DOHH2 (cell line): ENCODE measurements around the gene SORL1.

ENCODE experiments used
- H3F3A ChIP-seq: fragments of 200-600 bp; sonication (generic), shearing (Covaris generic); 2 replicates; pipeline ENCODE4 v1.6.0; 2016; ENCODE audit warnings: antibody characterized with exemption, mild to moderate bottlenecking; ENCODE audit not compliant: control insufficient read depth, insufficient read depth
- H3K27ac ChIP-seq: fragments of 200-600 bp; sonication (generic); 2 replicates; pipeline ENCODE4 v1.5.1; 2014; ENCODE audit warnings: low read depth, mild to moderate bottlenecking, low read length, moderate library complexity
- H3K27me3 ChIP-seq: fragments of 200-600 bp; sonication (generic); 2 replicates; pipeline ENCODE4 v1.6.1; 2014; ENCODE audit warnings: mild to moderate bottlenecking, low read length, mixed read lengths; ENCODE audit not compliant: control insufficient read depth
- H3K36me3 ChIP-seq: fragments of 200-600 bp; sonication (generic); 2 replicates; pipeline ENCODE4 v1.6.1; 2014; ENCODE audit warnings: mild to moderate bottlenecking, low read length, moderate library complexity, mixed read lengths; ENCODE audit not compliant: control insufficient read depth
- H3K4me1 ChIP-seq: fragments of 200-600 bp; sonication (generic); 2 replicates; pipeline ENCODE4 v1.6.1; 2014; ENCODE audit warnings: mild to moderate bottlenecking, low read length, mixed read lengths; ENCODE audit not compliant: control insufficient read depth
- H3K4me2 ChIP-seq: fragments of 200-600 bp; sonication (generic); 2 replicates; pipeline ENCODE4 v1.6.0; 2014; ENCODE audit warnings: mild to moderate bottlenecking, low read length, moderate library complexity
- H3K4me3 ChIP-seq: fragments of 200-600 bp; sonication (generic); 2 replicates; pipeline ENCODE4 v1.5.1; 2014; ENCODE audit warnings: mild to moderate bottlenecking, low read length, mixed read lengths
- H3K79me2 ChIP-seq: fragments of 200-600 bp; sonication (generic); 2 replicates; pipeline ENCODE4 v1.6.1; 2014; ENCODE audit warnings: mild to moderate bottlenecking, low read length, mixed read lengths; ENCODE audit not compliant: control insufficient read depth
- H3K9me2 ChIP-seq: fragments of 200-600 bp; sonication (generic); replicated peaks from 2 replicates; pipeline ENCODE4 v1.6.1; 2014; ENCODE audit warnings: mild to moderate bottlenecking, low read length, mixed read lengths; ENCODE audit not compliant: control insufficient read depth
- H3K9me3 ChIP-seq: fragments of 200-600 bp; sonication (generic); 2 replicates; pipeline ENCODE4 v1.6.1; 2014; ENCODE audit warnings: antibody characterized with exemption, low read length, mixed read lengths; ENCODE audit not compliant: control insufficient read depth, insufficient read depth
- H4K20me1 ChIP-seq: fragments of 200-600 bp; sonication (generic); 2 replicates; pipeline ENCODE4 v1.6.0; 2014; ENCODE audit warnings: low read depth, mild to moderate bottlenecking, antibody characterized with exemption, low read length, moderate library complexity; ENCODE audit not compliant: control insufficient read depth, insufficient read depth
- EZH2phosphoT487 ChIP-seq: fragments of 200-600 bp; sonication (generic); IDR thresholded peaks from 2 replicates; pipeline ENCODE4 v1.6.1; 2017; ENCODE audit warnings: borderline replicate concordance, mild to moderate bottlenecking, antibody characterized with exemption, low read length, moderate library complexity, mixed read lengths
- TF ChIP-seq, protein P1 (sequence below): fragments of 200-600 bp; sonication (generic); IDR thresholded peaks from one replicate; pipeline ENCODE4 v1.5.1; 2014; ENCODE audit warnings: antibody characterized with exemption, mild to moderate bottlenecking, low read depth, low read length; ENCODE audit not compliant: poor library complexity, severe bottlenecking

SORL1 gene

DNA sequence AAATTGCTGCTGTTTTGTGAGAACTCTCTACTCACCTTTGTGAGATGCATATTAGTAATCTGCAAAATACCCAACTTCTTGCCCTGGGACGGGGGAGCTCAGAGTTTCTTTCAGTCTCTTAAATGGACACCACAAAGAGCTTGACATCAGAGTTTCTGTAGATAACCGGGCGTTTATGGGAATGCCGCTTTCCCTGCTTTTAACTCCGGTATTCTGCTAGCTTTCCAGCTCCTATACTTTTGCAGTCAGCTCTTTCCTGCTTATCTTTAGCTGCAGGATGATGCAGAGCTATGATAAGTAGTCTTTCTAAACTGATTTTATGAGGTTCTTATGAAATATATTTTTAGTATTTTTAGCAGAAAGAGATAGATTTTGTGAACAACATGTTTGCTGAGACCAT lies 155.2 kb downstream of the SORL1 start:
- H3K4me1 ChIP-seq: no peaks in the 10 kb centered on the region
- no peak for TF ChIP-seq EZH2phosphoT487
- TF ChIP-seq, protein P1, sequence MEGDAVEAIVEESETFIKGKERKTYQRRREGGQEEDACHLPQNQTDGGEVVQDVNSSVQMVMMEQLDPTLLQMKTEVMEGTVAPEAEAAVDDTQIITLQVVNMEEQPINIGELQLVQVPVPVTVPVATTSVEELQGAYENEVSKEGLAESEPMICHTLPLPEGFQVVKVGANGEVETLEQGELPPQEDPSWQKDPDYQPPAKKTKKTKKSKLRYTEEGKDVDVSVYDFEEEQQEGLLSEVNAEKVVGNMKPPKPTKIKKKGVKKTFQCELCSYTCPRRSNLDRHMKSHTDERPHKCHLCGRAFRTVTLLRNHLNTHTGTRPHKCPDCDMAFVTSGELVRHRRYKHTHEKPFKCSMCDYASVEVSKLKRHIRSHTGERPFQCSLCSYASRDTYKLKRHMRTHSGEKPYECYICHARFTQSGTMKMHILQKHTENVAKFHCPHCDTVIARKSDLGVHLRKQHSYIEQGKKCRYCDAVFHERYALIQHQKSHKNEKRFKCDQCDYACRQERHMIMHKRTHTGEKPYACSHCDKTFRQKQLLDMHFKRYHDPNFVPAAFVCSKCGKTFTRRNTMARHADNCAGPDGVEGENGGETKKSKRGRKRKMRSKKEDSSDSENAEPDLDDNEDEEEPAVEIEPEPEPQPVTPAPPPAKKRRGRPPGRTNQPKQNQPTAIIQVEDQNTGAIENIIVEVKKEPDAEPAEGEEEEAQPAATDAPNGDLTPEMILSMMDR: no peak

DNA sequence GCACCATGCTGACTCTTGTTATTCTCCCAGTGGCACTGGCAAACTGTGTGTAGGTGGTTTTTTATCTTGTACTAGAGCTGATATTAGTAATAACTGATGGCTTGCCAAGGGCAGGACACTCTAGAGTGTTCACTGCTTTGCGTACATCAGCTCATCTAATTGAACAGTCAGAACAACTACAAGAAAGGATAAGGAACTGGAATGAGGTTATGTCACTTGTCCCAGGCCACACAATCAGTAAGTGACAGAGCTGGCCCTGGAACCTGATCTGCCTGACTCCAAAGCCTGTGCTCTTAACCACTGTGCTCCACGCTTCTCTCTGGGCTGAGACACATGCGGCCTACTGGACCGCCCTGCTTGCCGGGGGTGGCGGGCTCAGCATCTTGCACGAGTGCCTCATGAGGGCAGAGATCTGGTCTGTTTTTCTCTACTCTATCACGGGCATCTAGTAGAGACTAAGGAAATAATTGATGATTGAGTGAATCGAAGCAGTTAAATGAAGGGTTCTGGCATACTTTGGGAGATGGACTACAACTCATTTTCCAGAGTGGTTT lies 156.5 kb downstream of the SORL1 start:
- peaks cover 100% of the 10 kb centered on the region for H3K36me3 ChIP-seq
- H4K20me1 ChIP-seq: no peaks in the 10 kb centered on the region
- H3F3A ChIP-seq: no peaks in the 10 kb centered on the region
- H3K27ac ChIP-seq: no peak overlapping the region
- no peak overlapping the region for H3K4me3 ChIP-seq
- no peaks in the 10 kb centered on the region for H3K4me1 ChIP-seq
- no peaks in the 10 kb centered on the region for H3K9me2 ChIP-seq
- H3K9me3 ChIP-seq: no peaks in the 10 kb centered on the region
- TF ChIP-seq, protein P1: no peak
- no peak for TF ChIP-seq EZH2phosphoT487
- no peaks in the 10 kb centered on the region for H3K79me2 ChIP-seq
- H3K4me2 ChIP-seq: no peak overlapping the region
- no peaks in the 10 kb centered on the region for H3K27me3 ChIP-seq

More for the DNA sequence above, 155.2 kb downstream of the SORL1 start:
- no peaks in the 10 kb centered on the region for H3K9me3 ChIP-seq
- no peaks in the 10 kb centered on the region for H3F3A ChIP-seq
- H3K79me2 ChIP-seq: no peaks in the 10 kb centered on the region
- H3K4me2 ChIP-seq: no peak overlapping the region
- peaks cover 100% of the 10 kb centered on the region for H3K36me3 ChIP-seq
- H3K27me3 ChIP-seq: no peaks in the 10 kb centered on the region
- H3K27ac ChIP-seq: no peak overlapping the region
- H3K9me2 ChIP-seq: no peaks in the 10 kb centered on the region
- no peaks in the 10 kb centered on the region for H4K20me1 ChIP-seq
- no peak overlapping the region for H3K4me3 ChIP-seq

DNA sequence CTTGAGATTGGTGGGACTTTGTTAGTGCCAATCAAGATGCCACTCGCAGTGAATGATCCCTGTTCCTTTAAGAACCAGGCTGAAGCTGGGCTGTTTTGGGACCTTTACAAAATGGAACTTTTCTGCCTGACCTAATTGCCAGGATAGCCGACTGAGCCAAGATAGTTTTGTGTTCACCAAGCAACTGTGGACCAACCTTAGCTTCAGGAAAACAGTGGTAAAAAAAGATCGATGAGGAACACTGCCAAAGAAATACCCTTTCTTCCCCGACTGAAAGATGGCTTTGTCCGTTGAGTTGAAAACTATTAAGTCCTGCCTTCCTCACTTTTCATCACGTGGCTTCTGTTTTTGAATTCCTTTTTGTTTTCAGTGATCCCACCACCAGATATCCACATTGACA lies 158.6 kb downstream of the SORL1 start:
- Histone ChIP-seq H3K4me2 (no peak overlapping the region), H3K4me3 (no peak overlapping the region), H3K4me1 (no peaks in the 10 kb centered on the region), H3K9me2 (no peaks in the 10 kb centered on the region), H3K27ac (no peak overlapping the region), H3F3A (no peaks in the 10 kb centered on the region), H3K9me3 (no peaks in the 10 kb centered on the region), H4K20me1 (no peaks in the 10 kb centered on the region), H3K36me3 (peaks cover 100% of the 10 kb centered on the region), H3K27me3 (no peaks in the 10 kb centered on the region), H3K79me2 (no peaks in the 10 kb centered on the region)
- TF ChIP-seq, protein P1: no peak
- no peak for TF ChIP-seq EZH2phosphoT487

DNA sequence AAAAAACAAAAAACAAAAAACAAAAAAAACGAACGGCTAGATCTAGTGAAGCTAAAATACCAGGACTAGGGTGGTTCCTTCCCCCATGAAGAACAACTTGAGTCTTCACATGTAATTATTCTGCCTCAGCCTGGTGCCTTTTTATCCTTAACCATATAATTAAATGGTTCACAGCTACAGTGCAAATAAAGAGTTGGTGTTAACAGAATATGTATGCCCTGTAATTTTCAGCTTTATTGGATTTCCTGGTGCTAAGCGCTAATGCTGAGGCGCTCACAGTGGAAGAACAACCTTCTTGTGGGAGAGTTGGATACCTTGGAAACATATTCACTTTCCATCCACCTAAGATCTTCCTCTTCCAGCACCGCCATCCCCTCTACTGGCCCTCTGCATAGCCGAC lies 159.1 kb downstream of the SORL1 start:
- TF ChIP-seq EZH2phosphoT487: no peak
- TF ChIP-seq, protein P1: no peak
- no peaks in the 10 kb centered on the region for H3K9me2 ChIP-seq
- H3K4me1 ChIP-seq: no peaks in the 10 kb centered on the region
- H3K79me2 ChIP-seq: no peaks in the 10 kb centered on the region
- no peaks in the 10 kb centered on the region for H3K9me3 ChIP-seq
- H4K20me1 ChIP-seq: no peaks in the 10 kb centered on the region
- no peak overlapping the region for H3K4me3 ChIP-seq
- no peak overlapping the region for H3K4me2 ChIP-seq
- peaks cover 100% of the 10 kb centered on the region for H3K36me3 ChIP-seq
- no peaks in the 10 kb centered on the region for H3F3A ChIP-seq
- H3K27ac ChIP-seq: no peak overlapping the region
- no peaks in the 10 kb centered on the region for H3K27me3 ChIP-seq
